Keratinocyte (primary cell): ENCODE measurements around the gene UBE2E1. TPM values are rescaled to one million over a fixed set of nuclear protein-coding genes. Genes with fewer than 3 reads are reported as not detected.
A peak's percentile ranks its signal among the peaks of the same experiment; 100 is the strongest.

Experiments
- DNase-seq: peaks from one replicate; pipeline ENCODE4 v3.0.0-alpha.2; 2011; ENCODE audit warnings: low read depth, missing footprints, low spot score
- FAIRE-seq: peaks from 2 replicates; lab custom pipeline; 2011; peaks lifted over from hg19 to GRCh38; lab: Jason Lieb, UNC
- H2AFZ ChIP-seq: 2 replicates; pipeline ENCODE4 v1.6.0; 2012; ENCODE audit warnings: low read length, control low read depth, inconsistent platforms; ENCODE audit not compliant: control insufficient read depth
- H3K27ac ChIP-seq: 2 replicates; pipeline ENCODE4 v1.5.1; 2011; ENCODE audit warnings: low read length; ENCODE audit not compliant: control insufficient read depth, insufficient read depth
- H3K27me3 ChIP-seq: 3 replicates; pipeline ENCODE4 v1.6.0; 2011; ENCODE audit warnings: low read length; ENCODE audit not compliant: control insufficient read depth, insufficient read depth; ENCODE audit errors: extremely low read depth
- H3K36me3 ChIP-seq, 2 experiments: 2 replicates in 1 of 2; 3 replicates in 1 of 2; pipeline ENCODE4 v1.5.1; 2011; ENCODE audit warnings: low read length in 2 of 2, mild to moderate bottlenecking in 1 of 2; ENCODE audit not compliant: control insufficient read depth in 2 of 2, insufficient read depth in 2 of 2; ENCODE audit errors: extremely low read depth in 1 of 2
- H3K4me1 ChIP-seq: 3 replicates; pipeline ENCODE4 v1.5.1; 2011; ENCODE audit warnings: low read length; ENCODE audit not compliant: control insufficient read depth, insufficient read depth; ENCODE audit errors: extremely low read depth
- H3K4me2 ChIP-seq: 3 replicates; pipeline ENCODE4 v1.6.0; 2011; ENCODE audit warnings: low read depth, low read length; ENCODE audit not compliant: control insufficient read depth, insufficient read depth; ENCODE audit errors: extremely low read depth
- H3K4me3 ChIP-seq, 3 experiments: fragments of 200-600 bp in 1 of 3; sonication (generic) in 1 of 3; 2 replicates in 2 of 3; 3 replicates in 1 of 3; pipeline ENCODE4 v1.5.1; 2011 to 2016; ENCODE audit warnings: low read length in 3 of 3, mild to moderate bottlenecking in 3 of 3, control low read depth in 2 of 3, inconsistent platforms in 1 of 3, low read depth in 1 of 3, mixed read lengths in 1 of 3, mixed run types in 1 of 3, moderate library complexity in 1 of 3; ENCODE audit not compliant: control insufficient read depth in 2 of 3, insufficient read depth in 2 of 3; ENCODE audit errors: extremely low read depth in 1 of 3
- H3K79me2 ChIP-seq: 2 replicates; pipeline ENCODE4 v1.6.0; 2012; ENCODE audit warnings: low read length; ENCODE audit not compliant: control insufficient read depth, insufficient read depth
- H3K9ac ChIP-seq: 3 replicates; pipeline ENCODE4 v1.6.0; 2011; ENCODE audit warnings: low read length; ENCODE audit not compliant: control insufficient read depth, insufficient read depth; ENCODE audit errors: extremely low read depth
- H3K9me1 ChIP-seq: 3 replicates; pipeline ENCODE4 v1.6.0; 2011; ENCODE audit warnings: low read length; ENCODE audit not compliant: control insufficient read depth, insufficient read depth; ENCODE audit errors: extremely low read depth
- H3K9me3 ChIP-seq: 2 replicates; pipeline ENCODE4 v1.5.1; 2012; ENCODE audit warnings: low read depth, low read length; ENCODE audit not compliant: control insufficient read depth
- H4K20me1 ChIP-seq: 3 replicates; pipeline ENCODE4 v1.6.0; 2011; ENCODE audit warnings: low read length; ENCODE audit not compliant: control insufficient read depth, insufficient read depth; ENCODE audit errors: extremely low read depth
- EZH2 ChIP-seq: IDR thresholded peaks from one replicate; pipeline ENCODE4 v1.6.1; 2012; ENCODE audit warnings: inconsistent platforms, mild to moderate bottlenecking, low read length, moderate library complexity
- dilution Hi-C: fragments of 300-500 bp; cut with MboI; formaldehyde crosslinking; loops from one replicate; pipeline ENCODE4 v1.7.0; 2020; ENCODE audit warnings: low sequenced_read_pairs; ENCODE audit not compliant: extremely low pct_ligation_motif_present
- polyA plus RNA-seq, 5 experiments: library from polyadenylated mRNA; depleted of rRNA in 3 of 5; stranded (reverse) in 3 of 5; stranded (forward) in 1 of 5; unstranded in 1 of 5; fragments of >200 nt; gene quantifications; 1 replicate in 1 of 5; 2 replicates in 3 of 5; 3 replicates in 1 of 5; pipeline versions ENCODE4 v1.2.1 to v1.2.3, GENCODE V29; 2011 to 2012; ENCODE audit warnings: missing spikeins in 2 of 5, low read depth in 1 of 5, low replicate concordance in 1 of 5
- TF ChIP-seq, protein P1 (sequence below), 3 experiments: IDR thresholded peaks in 1 of 3; conservative IDR thresholded peaks in 1 of 3; optimal IDR thresholded peaks in 1 of 3; 2 replicates in 2 of 3; 3 replicates in 1 of 3; pipeline versions ENCODE3 to v1.5.1; 2011; ENCODE audit warnings: low read length in 3 of 3, mild to moderate bottlenecking in 3 of 3, moderate library complexity in 2 of 3, control low read depth in 1 of 3, inconsistent platforms in 1 of 3; ENCODE audit not compliant: insufficient read depth in 2 of 3; ENCODE audit errors: extremely low read depth in 1 of 3

UBE2E1 gene
- polyA plus RNA-seq, 1 donor (not counting 4 experiments of a cell fraction or from before 2014, with no cell fraction given), result 205 TPM

DNA sequence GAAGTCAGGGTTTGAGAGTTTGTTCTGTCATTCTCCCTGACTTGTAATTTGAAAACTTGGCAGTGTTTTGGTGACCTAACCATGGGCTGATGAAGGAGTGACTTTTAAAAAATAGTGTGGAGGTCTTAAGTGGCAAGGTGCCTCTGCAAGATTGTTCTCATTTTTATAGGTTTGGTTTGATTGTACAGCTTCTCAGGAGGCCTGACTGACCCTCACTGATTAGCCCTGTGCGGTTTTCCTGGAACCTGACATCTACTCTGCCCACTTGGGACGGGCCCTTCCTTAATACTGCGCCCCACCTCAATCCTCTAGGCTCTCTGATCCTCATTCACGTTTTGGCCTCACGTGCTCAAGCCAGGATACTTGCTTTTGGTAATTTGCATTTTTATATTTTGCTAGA is 2.8 kb downstream of the UBE2E1 start:
- H3K27ac ChIP-seq, result peak overlapping the region; percentile 13
- no peaks in the 10 kb centered on the region for H4K20me1 ChIP-seq
- no peaks in the 10 kb centered on the region for H3K9me3 ChIP-seq
- H3K9ac ChIP-seq, result no peak overlapping the region
- FAIRE-seq, result no peak
- H3K9me1 ChIP-seq, result no peaks in the 10 kb centered on the region
- no peaks in the 10 kb centered on the region for H3K27me3 ChIP-seq
- peak overlapping the region; percentile 46 for H3K4me2 ChIP-seq
- no peak overlapping the region for H2AFZ ChIP-seq
- peaks cover 43% of the 10 kb centered on the region for H3K4me1 ChIP-seq
- peak overlapping the region in 2 of 3 experiments; percentile 23 to 38 for H3K4me3 ChIP-seq
- H3K79me2 ChIP-seq, result peaks cover 47% of the 10 kb centered on the region
- dilution Hi-C loops, result no loop called here
- TF ChIP-seq EZH2, result no peak
- TF ChIP-seq, protein P1, sequence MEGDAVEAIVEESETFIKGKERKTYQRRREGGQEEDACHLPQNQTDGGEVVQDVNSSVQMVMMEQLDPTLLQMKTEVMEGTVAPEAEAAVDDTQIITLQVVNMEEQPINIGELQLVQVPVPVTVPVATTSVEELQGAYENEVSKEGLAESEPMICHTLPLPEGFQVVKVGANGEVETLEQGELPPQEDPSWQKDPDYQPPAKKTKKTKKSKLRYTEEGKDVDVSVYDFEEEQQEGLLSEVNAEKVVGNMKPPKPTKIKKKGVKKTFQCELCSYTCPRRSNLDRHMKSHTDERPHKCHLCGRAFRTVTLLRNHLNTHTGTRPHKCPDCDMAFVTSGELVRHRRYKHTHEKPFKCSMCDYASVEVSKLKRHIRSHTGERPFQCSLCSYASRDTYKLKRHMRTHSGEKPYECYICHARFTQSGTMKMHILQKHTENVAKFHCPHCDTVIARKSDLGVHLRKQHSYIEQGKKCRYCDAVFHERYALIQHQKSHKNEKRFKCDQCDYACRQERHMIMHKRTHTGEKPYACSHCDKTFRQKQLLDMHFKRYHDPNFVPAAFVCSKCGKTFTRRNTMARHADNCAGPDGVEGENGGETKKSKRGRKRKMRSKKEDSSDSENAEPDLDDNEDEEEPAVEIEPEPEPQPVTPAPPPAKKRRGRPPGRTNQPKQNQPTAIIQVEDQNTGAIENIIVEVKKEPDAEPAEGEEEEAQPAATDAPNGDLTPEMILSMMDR (optimal IDR thresholded peaks at IDR 0.05 in 1 of 3, IDR thresholded peaks at IDR 0.05 in 1 of 3, conservative IDR thresholded peaks at IDR 0.05 in 1 of 3; ENCODE audit: extremely low read depth in 1 of 3, insufficient read depth in 2 of 3, low read length in 3 of 3), result no peak
- no peak for DNase-seq
- H3K36me3 ChIP-seq, result peaks cover 0 to 3% of the 10 kb centered on the region in 2 experiments

DNA sequence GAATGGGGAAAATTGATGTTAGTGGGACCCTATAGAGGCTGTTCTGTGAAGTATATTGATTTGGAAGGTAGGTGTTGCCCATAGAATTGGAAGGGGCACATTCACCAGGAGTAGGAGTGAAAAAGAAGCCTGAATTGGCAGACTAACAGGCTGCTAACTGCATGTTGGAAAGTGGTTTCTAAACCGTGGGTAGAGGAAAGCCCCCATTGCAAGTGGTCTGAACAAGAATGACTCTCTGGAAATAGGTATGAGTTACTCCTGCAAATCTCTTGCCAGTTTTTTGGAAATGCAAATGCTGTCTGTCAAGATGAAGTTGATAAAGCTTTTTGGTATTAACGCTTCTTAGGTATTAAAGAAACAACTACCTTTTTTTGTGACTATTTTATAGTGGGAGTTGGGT is 3.5 kb downstream of the UBE2E1 start:
- peak; percentile 9 for FAIRE-seq
- Histone ChIP-seq H3K27me3 (no peaks in the 10 kb centered on the region), H2AFZ (no peak overlapping the region), H3K9me1 (no peaks in the 10 kb centered on the region), H3K36me3 (peaks cover 0 to 3% of the 10 kb centered on the region in 2 experiments), H3K9ac (no peak overlapping the region), H4K20me1 (no peaks in the 10 kb centered on the region), H3K79me2 (peaks cover 54% of the 10 kb centered on the region), H3K4me1 (peaks cover 43% of the 10 kb centered on the region), H3K9me3 (no peaks in the 10 kb centered on the region), H3K27ac (peak overlapping the region; percentile 87), H3K4me2 (peak overlapping the region; percentile 100), H3K4me3 (peak overlapping the region in 2 of 3 experiments; percentile 76 to 87)
- TF ChIP-seq, protein P1 (optimal IDR thresholded peaks at IDR 0.05 in 1 of 3, IDR thresholded peaks at IDR 0.05 in 1 of 3, conservative IDR thresholded peaks at IDR 0.05 in 1 of 3; ENCODE audit: extremely low read depth in 1 of 3, insufficient read depth in 2 of 3, low read length in 3 of 3), result no peak
- no peak for TF ChIP-seq EZH2
- dilution Hi-C loops, result no loop called here
- no peak for DNase-seq
